ENCODE data around the gene KYAT1. TPM values are rescaled to one million over a fixed set of nuclear protein-coding genes. Genes with fewer than 3 reads are reported as not detected.

The KYAT1 gene
- total RNA-seq, 1 experiment from 2014 or later = 6.1 TPM

DNA sequence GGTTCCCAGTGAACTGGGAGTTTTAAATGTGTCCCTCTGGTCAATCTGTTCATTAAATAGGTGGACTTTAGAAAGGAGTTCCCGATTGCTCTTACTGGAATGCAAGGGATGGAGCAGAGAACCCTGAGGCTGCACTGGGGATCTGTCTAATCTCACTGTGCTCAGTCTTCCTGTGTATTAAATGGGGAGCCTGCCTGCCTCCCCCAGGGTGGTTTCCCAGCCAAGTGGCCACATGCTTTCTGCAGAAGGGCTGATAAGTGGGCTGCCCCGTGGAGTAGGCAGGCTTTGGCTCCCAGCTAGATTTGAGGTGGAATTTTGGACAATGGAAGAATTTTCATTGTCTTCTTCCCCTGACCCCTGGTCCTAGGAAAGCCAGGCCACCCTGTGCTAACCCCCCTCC is 25.0 kb upstream of the KYAT1 start:
- ChIA-PET CTCF (no interaction called here), POLR2A (no interaction called here)

GRCh38 chr9:128905964-128906363 is 24.2 kb upstream of the KYAT1 start:
- in situ Hi-C loops (cut with HindIII; ENCODE audit: low pct_unique_long_range_greater_than_20kb, low sequenced_read_pairs) (no loop called here), intact Hi-C loops (cut with micrococcal nuclease; ENCODE audit: unreplicated experiment) (no loop called here)
- no TSS peak for BruUV-seq (replicated peaks)
- ATAC-seq = no peak
- TF ChIP-seq REST (IDR thresholded peaks at IDR 0.05; ENCODE audit: insufficient read depth in 1 of 2, low read depth in 2 of 2, low read length in 1 of 2) = no peak
- TF ChIP-seq SIN3A (IDR thresholded peaks at IDR 0.05; ENCODE audit: borderline replicate concordance, insufficient read depth, low read depth, low read length) = no peak
- TF ChIP-seq, protein P1, sequence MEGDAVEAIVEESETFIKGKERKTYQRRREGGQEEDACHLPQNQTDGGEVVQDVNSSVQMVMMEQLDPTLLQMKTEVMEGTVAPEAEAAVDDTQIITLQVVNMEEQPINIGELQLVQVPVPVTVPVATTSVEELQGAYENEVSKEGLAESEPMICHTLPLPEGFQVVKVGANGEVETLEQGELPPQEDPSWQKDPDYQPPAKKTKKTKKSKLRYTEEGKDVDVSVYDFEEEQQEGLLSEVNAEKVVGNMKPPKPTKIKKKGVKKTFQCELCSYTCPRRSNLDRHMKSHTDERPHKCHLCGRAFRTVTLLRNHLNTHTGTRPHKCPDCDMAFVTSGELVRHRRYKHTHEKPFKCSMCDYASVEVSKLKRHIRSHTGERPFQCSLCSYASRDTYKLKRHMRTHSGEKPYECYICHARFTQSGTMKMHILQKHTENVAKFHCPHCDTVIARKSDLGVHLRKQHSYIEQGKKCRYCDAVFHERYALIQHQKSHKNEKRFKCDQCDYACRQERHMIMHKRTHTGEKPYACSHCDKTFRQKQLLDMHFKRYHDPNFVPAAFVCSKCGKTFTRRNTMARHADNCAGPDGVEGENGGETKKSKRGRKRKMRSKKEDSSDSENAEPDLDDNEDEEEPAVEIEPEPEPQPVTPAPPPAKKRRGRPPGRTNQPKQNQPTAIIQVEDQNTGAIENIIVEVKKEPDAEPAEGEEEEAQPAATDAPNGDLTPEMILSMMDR (IDR thresholded peaks at IDR 0.05) = no peak
- TF ChIP-seq POLR2AphosphoS5 (IDR thresholded peaks at IDR 0.05; ENCODE audit: low read depth, low read length) = no peak
- TF ChIP-seq TCF7L2 (IDR thresholded peaks at IDR 0.05; ENCODE audit: low read depth, low read length) = no peak
- POLR2A ChIA-PET = no interaction called here
- no peaks in the 10 kb centered on the region for H3K9me3 ChIP-seq (ENCODE audit: control insufficient read depth, insufficient read depth, low read depth, low read length)
- H3K27ac ChIP-seq (ENCODE audit: low read length) = no peak overlapping the region
- H3K36me3 ChIP-seq (ENCODE audit: control insufficient read depth, insufficient read depth, low read length) = no peaks in the 10 kb centered on the region
- no peaks in the 10 kb centered on the region for H3K4me1 ChIP-seq (ENCODE audit: control insufficient read depth, insufficient read depth, low read length)
- CTCF ChIA-PET = no interaction called here
- no peak for DNase-seq (ENCODE audit: low read depth, low spot score)
- H3K27me3 ChIP-seq (ENCODE audit: control insufficient read depth, insufficient read depth, low read length) = no peaks in the 10 kb centered on the region
- H3K4me3 ChIP-seq (ENCODE audit: low read depth in 2 of 2, low read length in 2 of 2) = no peak overlapping the region

More for the DNA sequence above, 25.0 kb upstream of the KYAT1 start:
- Histone ChIP-seq H3K27me3 (ENCODE audit: control insufficient read depth, insufficient read depth, low read length) (no peaks in the 10 kb centered on the region), H3K27ac (ENCODE audit: low read length) (no peak overlapping the region), H3K36me3 (ENCODE audit: control insufficient read depth, insufficient read depth, low read length) (no peaks in the 10 kb centered on the region), H3K9me3 (ENCODE audit: control insufficient read depth, insufficient read depth, low read depth, low read length) (no peaks in the 10 kb centered on the region), H3K4me1 (ENCODE audit: control insufficient read depth, insufficient read depth, low read length) (0 out of 2 replicates have a peak, but pooled peaks cover 4% of the 10 kb centered on the region), H3K4me3 (ENCODE audit: low read depth in 2 of 2, low read length in 2 of 2) (no peak overlapping the region)
- no TSS peak for BruUV-seq (replicated peaks)
- TF ChIP-seq TCF7L2 (IDR thresholded peaks at IDR 0.05; ENCODE audit: low read depth, low read length) (no peak), SIN3A (IDR thresholded peaks at IDR 0.05; ENCODE audit: borderline replicate concordance, insufficient read depth, low read depth, low read length) (no peak), POLR2AphosphoS5 (IDR thresholded peaks at IDR 0.05; ENCODE audit: low read depth, low read length) (no peak), REST (IDR thresholded peaks at IDR 0.05; ENCODE audit: insufficient read depth in 1 of 2, low read depth in 2 of 2, low read length in 1 of 2) (no peak)
- TF ChIP-seq, protein P1 (IDR thresholded peaks at IDR 0.05) = no peak
- DNase-seq (ENCODE audit: low read depth, low spot score) (no peak), ATAC-seq (no peak)
- in situ Hi-C loops (cut with HindIII; ENCODE audit: low pct_unique_long_range_greater_than_20kb, low sequenced_read_pairs) = no loop called here
- intact Hi-C loops (cut with micrococcal nuclease; ENCODE audit: unreplicated experiment) = no loop called here
